H1 (cell line): ENCODE data around the gene PAEP. TPM values are rescaled to one million over a fixed set of nuclear protein-coding genes. Genes with fewer than 3 reads are reported as not detected.

ENCODE experiments used
- BCL11A ChIP-seq, 2 experiments: IDR thresholded peaks; one replicate each; pipeline ENCODE4 v1.6.1; 2011; ENCODE audit warnings: low read depth in 2 of 2, low read length in 2 of 2, mild to moderate bottlenecking in 2 of 2
- CEBPB ChIP-seq: IDR thresholded peaks from 2 replicates; pipeline ENCODE4 v1.6.1; 2012; ENCODE audit warnings: low read depth, low read length
- CHD1 ChIP-seq: IDR thresholded peaks from 2 replicates; pipeline ENCODE4 v1.6.1; 2012; ENCODE audit warnings: low read depth, low read length, improper control_type of control experiment
- EGR1 ChIP-seq: IDR thresholded peaks from 2 replicates; pipeline ENCODE4 v1.6.1; 2011; ENCODE audit warnings: low read depth, low read length, borderline replicate concordance
- JUN ChIP-seq: IDR thresholded peaks from 2 replicates; pipeline ENCODE4 v1.6.1; 2011; ENCODE audit warnings: low read depth, mild to moderate bottlenecking, improper control_type of control experiment, low read length
- JUND ChIP-seq: IDR thresholded peaks from 2 replicates; pipeline ENCODE4 v1.6.1; 2011; ENCODE audit warnings: mild to moderate bottlenecking, improper control_type of control experiment, low read length
- RNF2 ChIP-seq: fragments of 200-900, 300-1000 bp; sonication (generic); IDR thresholded peaks from 2 replicates; pipeline ENCODE4 v1.7.1; 2016; ENCODE audit warnings: borderline replicate concordance, low read depth, mild to moderate bottlenecking, antibody characterized with exemption, low read length; ENCODE audit not compliant: poor library complexity, severe bottlenecking; ENCODE audit errors: missing control alignments
- RXRA ChIP-seq: IDR thresholded peaks from 2 replicates; pipeline ENCODE4 v1.6.1; 2011; ENCODE audit warnings: low read depth, mild to moderate bottlenecking, low read length, moderate library complexity; ENCODE audit not compliant: insufficient read depth
- SP1 ChIP-seq: IDR thresholded peaks from 2 replicates; pipeline ENCODE4 v1.6.1; 2011; ENCODE audit warnings: low read depth, low read length
- TEAD4 ChIP-seq: IDR thresholded peaks from 2 replicates; pipeline ENCODE4 v1.6.1; 2012; ENCODE audit warnings: low read depth, low read length, inconsistent platforms, mixed read lengths
- polyA plus RNA-seq, 7 experiments: library from polyadenylated mRNA; depleted of rRNA in 3 of 7; stranded (reverse) in 5 of 7; unstranded in 2 of 7; fragments of >200 nt in 5 of 7; fragments of 200-250 nt in 2 of 7; gene quantifications; 1 replicate in 5 of 7; 2 replicates in 1 of 7; 4 replicates in 1 of 7; pipeline versions ENCODE4 v1.2.1 to v1.2.3, GENCODE V29; 2011 to 2013; ENCODE audit warnings: missing spikeins in 2 of 7, mixed read lengths in 2 of 7
- total RNA-seq: library from RNA; stranded (reverse); fragmentation: NEBNext Ultra II Directional; extraction: Animal tissue kit (Norgen Biotek cat#: 25700); gene quantifications from 2 replicates; pipeline ENCODE4 v1.2.1, GENCODE V29; 2021
- TF ChIP-seq, protein P1 (sequence below): fragments of 300-600 bp; sonication (generic); IDR thresholded peaks from 2 replicates; pipeline ENCODE4 v1.7.1; 2012; ENCODE audit warnings: low read length, moderate library complexity, mild to moderate bottlenecking, inconsistent platforms; ENCODE audit not compliant: insufficient replicate concordance

Gene PAEP
- total and polyA plus RNA-seq, 2 of the 8 experiments (the other 6 are each of a cell fraction or from before 2014, with no cell fraction given): not detected

DNA sequence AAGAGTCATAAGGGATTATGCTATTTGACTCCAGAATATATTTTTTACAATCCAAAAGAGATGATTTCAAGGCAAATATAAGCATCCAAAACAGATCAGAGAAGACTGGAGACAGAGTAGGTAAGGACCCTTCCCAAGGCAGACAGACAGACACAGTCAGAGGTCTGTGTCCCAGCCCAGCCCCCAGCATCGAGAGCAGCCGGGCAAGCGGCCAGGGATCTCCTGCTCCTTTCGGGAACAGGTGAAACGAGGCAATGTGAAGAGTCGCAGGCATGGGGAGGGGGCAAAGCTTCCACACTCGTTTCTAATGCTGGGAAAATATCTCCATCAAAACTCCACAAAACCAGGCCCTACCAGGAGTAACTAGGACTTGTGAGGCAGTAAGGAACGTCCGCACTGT, 5.8 kb downstream of the PAEP start (continued):
- TF ChIP-seq, protein P1, sequence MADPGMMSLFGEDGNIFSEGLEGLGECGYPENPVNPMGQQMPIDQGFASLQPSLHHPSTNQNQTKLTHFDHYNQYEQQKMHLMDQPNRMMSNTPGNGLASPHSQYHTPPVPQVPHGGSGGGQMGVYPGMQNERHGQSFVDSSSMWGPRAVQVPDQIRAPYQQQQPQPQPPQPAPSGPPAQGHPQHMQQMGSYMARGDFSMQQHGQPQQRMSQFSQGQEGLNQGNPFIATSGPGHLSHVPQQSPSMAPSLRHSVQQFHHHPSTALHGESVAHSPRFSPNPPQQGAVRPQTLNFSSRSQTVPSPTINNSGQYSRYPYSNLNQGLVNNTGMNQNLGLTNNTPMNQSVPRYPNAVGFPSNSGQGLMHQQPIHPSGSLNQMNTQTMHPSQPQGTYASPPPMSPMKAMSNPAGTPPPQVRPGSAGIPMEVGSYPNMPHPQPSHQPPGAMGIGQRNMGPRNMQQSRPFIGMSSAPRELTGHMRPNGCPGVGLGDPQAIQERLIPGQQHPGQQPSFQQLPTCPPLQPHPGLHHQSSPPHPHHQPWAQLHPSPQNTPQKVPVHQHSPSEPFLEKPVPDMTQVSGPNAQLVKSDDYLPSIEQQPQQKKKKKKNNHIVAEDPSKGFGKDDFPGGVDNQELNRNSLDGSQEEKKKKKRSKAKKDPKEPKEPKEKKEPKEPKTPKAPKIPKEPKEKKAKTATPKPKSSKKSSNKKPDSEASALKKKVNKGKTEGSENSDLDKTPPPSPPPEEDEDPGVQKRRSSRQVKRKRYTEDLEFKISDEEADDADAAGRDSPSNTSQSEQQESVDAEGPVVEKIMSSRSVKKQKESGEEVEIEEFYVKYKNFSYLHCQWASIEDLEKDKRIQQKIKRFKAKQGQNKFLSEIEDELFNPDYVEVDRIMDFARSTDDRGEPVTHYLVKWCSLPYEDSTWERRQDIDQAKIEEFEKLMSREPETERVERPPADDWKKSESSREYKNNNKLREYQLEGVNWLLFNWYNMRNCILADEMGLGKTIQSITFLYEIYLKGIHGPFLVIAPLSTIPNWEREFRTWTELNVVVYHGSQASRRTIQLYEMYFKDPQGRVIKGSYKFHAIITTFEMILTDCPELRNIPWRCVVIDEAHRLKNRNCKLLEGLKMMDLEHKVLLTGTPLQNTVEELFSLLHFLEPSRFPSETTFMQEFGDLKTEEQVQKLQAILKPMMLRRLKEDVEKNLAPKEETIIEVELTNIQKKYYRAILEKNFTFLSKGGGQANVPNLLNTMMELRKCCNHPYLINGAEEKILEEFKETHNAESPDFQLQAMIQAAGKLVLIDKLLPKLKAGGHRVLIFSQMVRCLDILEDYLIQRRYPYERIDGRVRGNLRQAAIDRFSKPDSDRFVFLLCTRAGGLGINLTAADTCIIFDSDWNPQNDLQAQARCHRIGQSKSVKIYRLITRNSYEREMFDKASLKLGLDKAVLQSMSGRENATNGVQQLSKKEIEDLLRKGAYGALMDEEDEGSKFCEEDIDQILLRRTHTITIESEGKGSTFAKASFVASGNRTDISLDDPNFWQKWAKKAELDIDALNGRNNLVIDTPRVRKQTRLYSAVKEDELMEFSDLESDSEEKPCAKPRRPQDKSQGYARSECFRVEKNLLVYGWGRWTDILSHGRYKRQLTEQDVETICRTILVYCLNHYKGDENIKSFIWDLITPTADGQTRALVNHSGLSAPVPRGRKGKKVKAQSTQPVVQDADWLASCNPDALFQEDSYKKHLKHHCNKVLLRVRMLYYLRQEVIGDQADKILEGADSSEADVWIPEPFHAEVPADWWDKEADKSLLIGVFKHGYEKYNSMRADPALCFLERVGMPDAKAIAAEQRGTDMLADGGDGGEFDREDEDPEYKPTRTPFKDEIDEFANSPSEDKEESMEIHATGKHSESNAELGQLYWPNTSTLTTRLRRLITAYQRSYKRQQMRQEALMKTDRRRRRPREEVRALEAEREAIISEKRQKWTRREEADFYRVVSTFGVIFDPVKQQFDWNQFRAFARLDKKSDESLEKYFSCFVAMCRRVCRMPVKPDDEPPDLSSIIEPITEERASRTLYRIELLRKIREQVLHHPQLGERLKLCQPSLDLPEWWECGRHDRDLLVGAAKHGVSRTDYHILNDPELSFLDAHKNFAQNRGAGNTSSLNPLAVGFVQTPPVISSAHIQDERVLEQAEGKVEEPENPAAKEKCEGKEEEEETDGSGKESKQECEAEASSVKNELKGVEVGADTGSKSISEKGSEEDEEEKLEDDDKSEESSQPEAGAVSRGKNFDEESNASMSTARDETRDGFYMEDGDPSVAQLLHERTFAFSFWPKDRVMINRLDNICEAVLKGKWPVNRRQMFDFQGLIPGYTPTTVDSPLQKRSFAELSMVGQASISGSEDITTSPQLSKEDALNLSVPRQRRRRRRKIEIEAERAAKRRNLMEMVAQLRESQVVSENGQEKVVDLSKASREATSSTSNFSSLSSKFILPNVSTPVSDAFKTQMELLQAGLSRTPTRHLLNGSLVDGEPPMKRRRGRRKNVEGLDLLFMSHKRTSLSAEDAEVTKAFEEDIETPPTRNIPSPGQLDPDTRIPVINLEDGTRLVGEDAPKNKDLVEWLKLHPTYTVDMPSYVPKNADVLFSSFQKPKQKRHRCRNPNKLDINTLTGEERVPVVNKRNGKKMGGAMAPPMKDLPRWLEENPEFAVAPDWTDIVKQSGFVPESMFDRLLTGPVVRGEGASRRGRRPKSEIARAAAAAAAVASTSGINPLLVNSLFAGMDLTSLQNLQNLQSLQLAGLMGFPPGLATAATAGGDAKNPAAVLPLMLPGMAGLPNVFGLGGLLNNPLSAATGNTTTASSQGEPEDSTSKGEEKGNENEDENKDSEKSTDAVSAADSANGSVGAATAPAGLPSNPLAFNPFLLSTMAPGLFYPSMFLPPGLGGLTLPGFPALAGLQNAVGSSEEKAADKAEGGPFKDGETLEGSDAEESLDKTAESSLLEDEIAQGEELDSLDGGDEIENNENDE: no peak
- no peak for TF ChIP-seq JUN
- no peak for TF ChIP-seq EGR1
- no peak for TF ChIP-seq SP1
- TF ChIP-seq TEAD4: no peak
- no peak for TF ChIP-seq JUND
- TF ChIP-seq RXRA: no peak
- TF ChIP-seq BCL11A (IDR thresholded peaks at IDR 0.05; ENCODE audit: low read depth in 2 of 2, low read length in 2 of 2): no peak
- TF ChIP-seq CHD1: no peak
- TF ChIP-seq CEBPB: no peak
- TF ChIP-seq RNF2: no peak
- TF ChIP-seq, all 59 proteins: peak for 0
